Measurements from ENCODE around the gene SYT6.

SYT6 gene

GRCh38 chr1:114122941-114123618 is 30.6 kb downstream of the SYT6 start:
- Histone ChIP-seq H3K4me1 (0 out of 2 replicates have a peak, but pooled peaks cover under 1% of the 10 kb centered on the region), H3K27me3 (no peaks in the 10 kb centered on the region), H3K4me3 (ENCODE audit: low read depth, low read length) (no peak overlapping the region), H3K9me3 (no peaks in the 10 kb centered on the region), H3K36me3 (no peaks in the 10 kb centered on the region)
- TF ChIP-seq CTCF (IDR thresholded peaks at IDR 0.05; ENCODE audit: low read depth, low read length) = peak; percentile 19; the same call in 1 of the 2 replicates
- DNase-seq = no peak

GRCh38 chr1:114118351-114118990 is 35.2 kb downstream of the SYT6 start:
- no peaks in the 10 kb centered on the region for H3K9me3 ChIP-seq
- H3K4me1 ChIP-seq = peaks cover 4% of the 10 kb centered on the region; the same call in 1 of the 2 replicates
- no peak for DNase-seq
- TF ChIP-seq CTCF (IDR thresholded peaks at IDR 0.05; ENCODE audit: low read depth, low read length) = no peak
- H3K36me3 ChIP-seq = no peaks in the 10 kb centered on the region
- no peak overlapping the region for H3K4me3 ChIP-seq (ENCODE audit: low read depth, low read length)
- no peaks in the 10 kb centered on the region for H3K27me3 ChIP-seq

- Histone ChIP-seq H3K4me3 (ENCODE audit: low read depth, low read length) (no peak overlapping the region), H3K9me3 (no peaks in the 10 kb centered on the region), H3K4me1 (peaks cover 4% of the 10 kb centered on the region; the same call in 1 of the 2 replicates), H3K27me3 (no peaks in the 10 kb centered on the region), H3K36me3 (no peaks in the 10 kb centered on the region)
- DNase-seq = no peak
- TF ChIP-seq CTCF (IDR thresholded peaks at IDR 0.05; ENCODE audit: low read depth, low read length) = no peak
These were observed 36.0 kb downstream of the SYT6 start for GRCh38 chr1:114117654-114118053.

- DNase-seq = no peak
- TF ChIP-seq CTCF (IDR thresholded peaks at IDR 0.05; ENCODE audit: low read depth, low read length) = no peak
- Histone ChIP-seq H3K9me3 (no peaks in the 10 kb centered on the region), H3K27me3 (no peaks in the 10 kb centered on the region), H3K4me1 (peaks cover 4% of the 10 kb centered on the region; the same call in 1 of the 2 replicates), H3K4me3 (ENCODE audit: low read depth, low read length) (no peak overlapping the region), H3K36me3 (no peaks in the 10 kb centered on the region)
These were observed 37.6 kb downstream of the SYT6 start for GRCh38 chr1:114116086-114116485.

GRCh38 chr1:114114185-114115094 is 39.2 kb downstream of the SYT6 start:
- TF ChIP-seq CTCF (IDR thresholded peaks at IDR 0.05; ENCODE audit: low read depth, low read length) = no peak

More at GRCh38 chr1:114114185-114115094, 39.2 kb downstream of the SYT6 start:
- H3K36me3 ChIP-seq = no peaks in the 10 kb centered on the region
- no peak overlapping the region for H3K4me3 ChIP-seq (ENCODE audit: low read depth, low read length)
- no peak for DNase-seq
- H3K9me3 ChIP-seq = no peaks in the 10 kb centered on the region
- peaks cover 4% of the 10 kb centered on the region; the same call in 1 of the 2 replicates for H3K4me1 ChIP-seq
- H3K27me3 ChIP-seq = no peaks in the 10 kb centered on the region

All from BE2C (cell line).